Panc1 (cell line): ENCODE results near the gene ZNF382. TPM values are rescaled to one million over a fixed set of nuclear protein-coding genes. Genes with fewer than 3 reads are reported as not detected.

Experiments used
- ATAC-seq: fragments of 200-7000 bp; cut with Tn5 transposase; 2 replicates; pipeline ENCODE4 v1.9.1; 2020; ENCODE audit warnings: mild to moderate bottlenecking, moderate library complexity
- BruUV-seq: library from RNA; stranded (reverse); fragments of 400-500 nt; replicated peaks from 2 replicates; lab custom pipeline; 2021; lab: Mats Ljungman, UMichigan
- CTCF ChIA-PET: fragments of 300-600 bp; sonication (Branson Sonifier 250); formaldehyde crosslinking; loops from one replicate; lab custom pipeline; 2022; ENCODE audit warnings: antibody characterized with exemption; lab: Charles Lee
- POLR2A ChIA-PET: fragments of 300-600 bp; sonication (Branson Sonifier 250); formaldehyde crosslinking; loops from one replicate; lab custom pipeline; 2022; ENCODE audit warnings: antibody characterized with exemption; lab: Charles Lee
- DNase-seq: peaks from one replicate; pipeline ENCODE4 v3.0.0-alpha.2; 2010; ENCODE audit warnings: low read depth, low spot score
- H3K27ac ChIP-seq: 2 replicates; pipeline ENCODE4 v1.5.1; 2011; ENCODE audit warnings: mild to moderate bottlenecking, low read length, inconsistent platforms
- H3K27me3 ChIP-seq: fragments of 200-500 bp; sonication (Bioruptor generic); 2 replicates; pipeline ENCODE4 v1.6.0; 2014; ENCODE audit warnings: low read length, inconsistent platforms; ENCODE audit not compliant: control insufficient read depth, insufficient read depth
- H3K36me3 ChIP-seq: fragments of 200-500 bp; sonication (Bioruptor generic); 2 replicates; pipeline ENCODE4 v1.5.1; 2014; ENCODE audit warnings: inconsistent platforms, mild to moderate bottlenecking, low read length, moderate library complexity; ENCODE audit not compliant: control insufficient read depth, insufficient read depth
- H3K4me1 ChIP-seq: 2 replicates; pipeline ENCODE4 v1.5.1; 2011; ENCODE audit warnings: inconsistent platforms, mild to moderate bottlenecking, low read length, moderate library complexity; ENCODE audit not compliant: control insufficient read depth, insufficient read depth
- H3K4me3 ChIP-seq, 2 experiments: 2 replicates each; pipeline ENCODE4 v1.5.1; 2011 to 2012; ENCODE audit warnings: low read depth in 2 of 2, low read length in 2 of 2, mild to moderate bottlenecking in 2 of 2, inconsistent platforms in 1 of 2, moderate library complexity in 1 of 2
- H3K9me3 ChIP-seq: fragments of 200-500 bp; sonication (Bioruptor generic); 2 replicates; pipeline ENCODE4 v1.5.1; 2014; ENCODE audit warnings: low read depth, mild to moderate bottlenecking, inconsistent platforms, low read length, moderate library complexity; ENCODE audit not compliant: control insufficient read depth, insufficient read depth
- POLR2AphosphoS5 ChIP-seq: IDR thresholded peaks from 2 replicates; pipeline ENCODE4 v1.6.1; 2012; ENCODE audit warnings: mild to moderate bottlenecking, low read depth, low read length, moderate library complexity
- SIN3A ChIP-seq: IDR thresholded peaks from 2 replicates; pipeline ENCODE4 v1.6.1; 2012; ENCODE audit warnings: low read depth, mild to moderate bottlenecking, low read length, moderate library complexity, borderline replicate concordance; ENCODE audit not compliant: insufficient read depth
- TCF7L2 ChIP-seq: IDR thresholded peaks from 2 replicates; pipeline ENCODE4 v1.6.1; 2011; ENCODE audit warnings: mild to moderate bottlenecking, low read depth, low read length, inconsistent platforms
- in situ Hi-C: cut with HindIII; loops from 2 replicates; pipeline ENCODE4 v1.10.0; 2016; ENCODE audit warnings: low sequenced_read_pairs, low pct_unique_long_range_greater_than_20kb
- intact Hi-C: fragments of 100-400 bp; cut with micrococcal nuclease; formaldehyde crosslinking; loops from one replicate; pipeline ENCODE4 v1.10.0; 2022; ENCODE audit not compliant: unreplicated experiment
- total RNA-seq: library from RNA; stranded (reverse); gene quantifications from one replicate; pipeline ENCODE4 v1.2.1, GENCODE V29; 2021; ENCODE audit not compliant: unreplicated experiment
- TF ChIP-seq, protein P1 (sequence below), 2 experiments: IDR thresholded peaks; 2 replicates each; pipeline ENCODE4 v1.6.1; 2011 to 2012; ENCODE audit warnings: low read depth in 2 of 2, control low read depth in 1 of 2, low read length in 1 of 2, mild to moderate bottlenecking in 1 of 2, moderate library complexity in 1 of 2; ENCODE audit not compliant: insufficient read depth in 1 of 2
- TF ChIP-seq, protein P2 (sequence below): fragments of 450-650 bp; IDR thresholded peaks from 2 replicates; pipeline ENCODE4 v1.5.1; 2017; ENCODE audit warnings: mild to moderate bottlenecking

The ZNF382 gene
- total RNA-seq, 1 experiment from 2014 or later: 1.6 TPM

DNA sequence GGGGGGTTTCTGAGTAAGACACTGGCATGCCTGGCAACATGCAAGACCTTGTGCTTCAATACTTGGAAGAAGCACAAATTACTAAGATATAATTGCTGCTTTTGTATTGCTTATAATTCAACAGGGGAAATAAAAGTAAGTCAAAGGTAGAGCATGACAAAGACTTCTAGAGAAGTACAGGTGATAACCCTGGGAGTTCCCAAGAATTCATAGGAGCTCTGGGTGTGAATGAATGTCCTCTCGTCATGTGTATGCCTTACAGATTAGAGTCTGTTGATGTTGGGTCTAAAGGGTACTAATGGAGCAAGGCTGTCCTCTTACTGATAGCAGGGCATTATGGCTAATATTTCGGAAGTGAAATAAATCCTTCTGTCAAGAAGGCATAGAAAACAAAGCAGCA lies 69.1 kb downstream of the ZNF382 start:
- no peak overlapping the region for H3K4me3 ChIP-seq
- in situ Hi-C loops: no loop called here
- no TSS peak for BruUV-seq
- DNase-seq: no peak
- no peak for ATAC-seq
- TF ChIP-seq, protein P1, sequence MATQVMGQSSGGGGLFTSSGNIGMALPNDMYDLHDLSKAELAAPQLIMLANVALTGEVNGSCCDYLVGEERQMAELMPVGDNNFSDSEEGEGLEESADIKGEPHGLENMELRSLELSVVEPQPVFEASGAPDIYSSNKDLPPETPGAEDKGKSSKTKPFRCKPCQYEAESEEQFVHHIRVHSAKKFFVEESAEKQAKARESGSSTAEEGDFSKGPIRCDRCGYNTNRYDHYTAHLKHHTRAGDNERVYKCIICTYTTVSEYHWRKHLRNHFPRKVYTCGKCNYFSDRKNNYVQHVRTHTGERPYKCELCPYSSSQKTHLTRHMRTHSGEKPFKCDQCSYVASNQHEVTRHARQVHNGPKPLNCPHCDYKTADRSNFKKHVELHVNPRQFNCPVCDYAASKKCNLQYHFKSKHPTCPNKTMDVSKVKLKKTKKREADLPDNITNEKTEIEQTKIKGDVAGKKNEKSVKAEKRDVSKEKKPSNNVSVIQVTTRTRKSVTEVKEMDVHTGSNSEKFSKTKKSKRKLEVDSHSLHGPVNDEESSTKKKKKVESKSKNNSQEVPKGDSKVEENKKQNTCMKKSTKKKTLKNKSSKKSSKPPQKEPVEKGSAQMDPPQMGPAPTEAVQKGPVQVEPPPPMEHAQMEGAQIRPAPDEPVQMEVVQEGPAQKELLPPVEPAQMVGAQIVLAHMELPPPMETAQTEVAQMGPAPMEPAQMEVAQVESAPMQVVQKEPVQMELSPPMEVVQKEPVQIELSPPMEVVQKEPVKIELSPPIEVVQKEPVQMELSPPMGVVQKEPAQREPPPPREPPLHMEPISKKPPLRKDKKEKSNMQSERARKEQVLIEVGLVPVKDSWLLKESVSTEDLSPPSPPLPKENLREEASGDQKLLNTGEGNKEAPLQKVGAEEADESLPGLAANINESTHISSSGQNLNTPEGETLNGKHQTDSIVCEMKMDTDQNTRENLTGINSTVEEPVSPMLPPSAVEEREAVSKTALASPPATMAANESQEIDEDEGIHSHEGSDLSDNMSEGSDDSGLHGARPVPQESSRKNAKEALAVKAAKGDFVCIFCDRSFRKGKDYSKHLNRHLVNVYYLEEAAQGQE (IDR thresholded peaks at IDR 0.05; ENCODE audit: insufficient read depth in 1 of 2, low read depth in 2 of 2, low read length in 1 of 2): no peak
- TF ChIP-seq, protein P2, sequence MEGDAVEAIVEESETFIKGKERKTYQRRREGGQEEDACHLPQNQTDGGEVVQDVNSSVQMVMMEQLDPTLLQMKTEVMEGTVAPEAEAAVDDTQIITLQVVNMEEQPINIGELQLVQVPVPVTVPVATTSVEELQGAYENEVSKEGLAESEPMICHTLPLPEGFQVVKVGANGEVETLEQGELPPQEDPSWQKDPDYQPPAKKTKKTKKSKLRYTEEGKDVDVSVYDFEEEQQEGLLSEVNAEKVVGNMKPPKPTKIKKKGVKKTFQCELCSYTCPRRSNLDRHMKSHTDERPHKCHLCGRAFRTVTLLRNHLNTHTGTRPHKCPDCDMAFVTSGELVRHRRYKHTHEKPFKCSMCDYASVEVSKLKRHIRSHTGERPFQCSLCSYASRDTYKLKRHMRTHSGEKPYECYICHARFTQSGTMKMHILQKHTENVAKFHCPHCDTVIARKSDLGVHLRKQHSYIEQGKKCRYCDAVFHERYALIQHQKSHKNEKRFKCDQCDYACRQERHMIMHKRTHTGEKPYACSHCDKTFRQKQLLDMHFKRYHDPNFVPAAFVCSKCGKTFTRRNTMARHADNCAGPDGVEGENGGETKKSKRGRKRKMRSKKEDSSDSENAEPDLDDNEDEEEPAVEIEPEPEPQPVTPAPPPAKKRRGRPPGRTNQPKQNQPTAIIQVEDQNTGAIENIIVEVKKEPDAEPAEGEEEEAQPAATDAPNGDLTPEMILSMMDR: no peak
- TF ChIP-seq TCF7L2 (no peak), POLR2AphosphoS5 (no peak), SIN3A (no peak)
- H3K9me3 ChIP-seq: no peaks in the 10 kb centered on the region; the same call in 1 of the 2 replicates
- ChIA-PET CTCF (no interaction called here), POLR2A (interaction anchor here (0.5 kb wide), 1 partner anchor 71 kb away, joined by 6 read pairs; no protein-coding TSS in a partner anchor)
- no peaks in the 10 kb centered on the region for H3K4me1 ChIP-seq
- no peaks in the 10 kb centered on the region for H3K36me3 ChIP-seq
- intact Hi-C loops: no loop called here
- no peak overlapping the region for H3K27ac ChIP-seq
- no peaks in the 10 kb centered on the region for H3K27me3 ChIP-seq

DNA sequence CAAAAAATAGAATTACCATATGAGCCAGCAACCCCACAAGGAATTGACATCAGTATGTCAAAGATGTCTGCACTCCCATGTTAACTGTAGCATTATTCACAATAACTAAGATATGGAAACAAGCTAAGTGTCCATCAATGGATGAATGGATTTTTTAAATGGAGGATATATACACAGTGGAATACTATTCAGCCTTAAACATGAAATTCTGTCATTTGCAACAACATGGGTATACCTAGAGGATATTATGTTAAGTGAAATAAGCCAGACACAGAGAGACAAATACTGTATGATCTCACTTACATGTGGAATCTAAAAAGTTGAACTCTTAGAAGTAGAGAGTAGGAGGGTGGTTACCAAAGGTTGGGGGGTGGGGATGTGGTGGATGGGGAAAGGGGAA lies 74.3 kb downstream of the ZNF382 start:
- DNase-seq (no peak), ATAC-seq (no peak)
- Histone ChIP-seq H3K9me3 (no peaks in the 10 kb centered on the region; the same call in 1 of the 2 replicates), H3K27ac (no peak overlapping the region), H3K4me1 (no peaks in the 10 kb centered on the region), H3K36me3 (no peaks in the 10 kb centered on the region), H3K27me3 (no peaks in the 10 kb centered on the region), H3K4me3 (no peak overlapping the region)
- POLR2A ChIA-PET: no interaction called here
- intact Hi-C loops (no loop called here), in situ Hi-C loops (no loop called here)
- CTCF ChIA-PET: no interaction called here
- no peak for TF ChIP-seq TCF7L2
- TF ChIP-seq, protein P2: no peak
- TF ChIP-seq POLR2AphosphoS5: no peak
- no peak for TF ChIP-seq SIN3A
- TF ChIP-seq, protein P1 (IDR thresholded peaks at IDR 0.05; ENCODE audit: insufficient read depth in 1 of 2, low read depth in 2 of 2, low read length in 1 of 2): no peak
- no TSS peak for BruUV-seq

Other genes starting within 250 kb of the ZNF382 start
- 3.3 TPM for gene ZFP14, start 226.1 kb upstream of the ZNF382 start, total RNA-seq
- 8.7 TPM for gene ZFP82, start 186.7 kb upstream of the ZNF382 start, total RNA-seq
- gene ZNF566, start 115.8 kb upstream of the ZNF382 start, total RNA-seq: 19.5 TPM
- gene ZNF260, start 77.0 kb upstream of the ZNF382 start, total RNA-seq: 25.2 TPM
- 15.6 TPM for gene ZNF529, start 32.0 kb upstream of the ZNF382 start, total RNA-seq
- gene ZNF461, start 61.5 kb downstream of the ZNF382 start, total RNA-seq: 14.0 TPM
- 11.3 TPM for gene ZNF567, start 82.3 kb downstream of the ZNF382 start, total RNA-seq
- gene ZNF850, start 167.5 kb downstream of the ZNF382 start, total RNA-seq: 15.3 TPM
- 5.8 TPM for gene ZNF790, start 233.1 kb downstream of the ZNF382 start, total RNA-seq
- gene ZNF345, start 245.6 kb downstream of the ZNF382 start, total RNA-seq: 3.8 TPM